IPS DF 4.7 (cell line): ENCODE measurements around the gene F12.

Experiments used
- DNase-seq: peaks from one replicate; pipeline ENCODE4 v3.0.0-alpha.2; 2013; ENCODE audit warnings: low spot score; ENCODE audit errors: extremely low read depth

F12 gene

DNA sequence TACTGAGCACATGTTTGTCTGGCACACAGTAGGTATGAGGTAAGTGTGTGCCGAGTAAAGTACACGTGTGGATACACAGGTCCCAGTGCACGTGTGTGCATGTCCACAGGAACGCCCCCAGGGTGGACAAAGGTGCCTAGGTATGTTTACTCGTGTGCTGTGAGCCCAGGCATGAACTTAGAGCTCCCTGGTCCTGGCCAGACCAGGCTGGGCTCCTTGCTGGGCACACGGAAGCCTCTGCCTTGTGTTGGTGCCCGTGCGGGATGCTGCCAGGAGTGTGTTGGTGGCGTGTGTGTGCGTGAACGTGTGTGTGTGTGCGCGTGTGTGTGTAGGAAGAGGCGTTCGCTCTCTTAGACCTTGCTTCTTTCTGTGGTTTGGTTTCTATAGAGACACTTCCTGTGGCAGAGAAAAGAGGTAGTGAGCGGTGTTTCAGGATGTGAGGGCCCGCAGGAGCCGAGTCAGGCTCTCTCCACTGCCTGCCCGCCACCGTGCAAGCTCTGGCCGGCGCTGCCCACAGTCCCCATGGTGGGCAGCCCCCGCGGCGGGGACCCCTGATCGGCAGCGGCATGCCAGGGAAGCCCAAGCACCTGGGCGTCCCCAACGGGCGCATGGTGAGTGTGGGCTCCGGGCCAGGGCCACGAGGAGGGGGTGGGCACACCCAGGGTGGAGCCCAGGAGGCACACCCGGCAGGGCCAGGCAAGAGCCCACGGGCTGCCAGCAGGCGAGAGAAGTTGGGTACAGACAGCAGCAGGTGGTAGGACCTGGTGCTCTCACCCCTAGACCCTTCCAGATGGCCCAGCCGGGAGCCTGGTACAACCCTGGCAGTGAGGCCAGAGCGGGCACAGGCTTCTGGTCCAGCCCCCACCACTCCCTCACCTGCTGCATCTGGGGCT lies 51.7 kb downstream of the F12 start, which contains the start of gene RGS14:
TSS of gene RGS14 (plus strand) at position 466 of the 893 bp plus-strand sequence. CDS start at position 567, 101 bp downstream.
- DNase-seq: no peak

- DNase-seq: no peak
These were observed 52.3 kb downstream of the F12 start for GRCh38 chr5:177357146-177357458.

GRCh38 chr5:177356746-177357145 lies 52.6 kb downstream of the F12 start:
- DNase-seq: no peak

- DNase-seq: no peak
These were observed 53.5 kb downstream of the F12 start for GRCh38 chr5:177355868-177356168.

GRCh38 chr5:177355162-177355867 lies 54.0 kb downstream of the F12 start:
- no peak for DNase-seq

DNA sequence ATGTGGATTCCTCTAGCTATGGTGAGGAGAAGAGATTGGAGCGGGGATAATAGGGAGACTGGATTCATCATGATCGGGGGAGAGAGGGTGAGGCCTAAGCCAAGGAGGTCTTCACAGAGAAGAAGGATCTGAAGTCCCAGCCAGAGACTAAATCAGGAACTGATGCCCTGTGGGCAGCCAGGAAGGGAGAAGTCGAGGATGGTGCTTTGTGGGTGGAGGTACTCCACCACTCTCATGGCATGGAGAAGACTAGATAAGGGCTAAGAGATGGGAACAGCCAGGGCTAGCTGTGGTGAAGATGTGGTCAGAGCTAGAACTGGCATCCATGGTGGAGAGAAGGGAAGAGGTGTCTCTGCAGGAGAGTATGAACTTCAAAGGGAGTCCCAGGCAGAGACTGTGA lies 54.7 kb downstream of the F12 start:
- DNase-seq: no peak

GRCh38 chr5:177354256-177354655 lies 55.1 kb downstream of the F12 start:
- DNase-seq: no peak

- no peak for DNase-seq
These were observed 56.3 kb downstream of the F12 start for GRCh38 chr5:177353093-177353492.
